NK-92 (cell line): ENCODE results near the gene ITPKB.
"Not testable (repeated sequence)": the region's sequence is repeated elsewhere in the genome, so short reads cannot be mapped to it uniquely, and the experiment has no call there.

Experiments used
- DNase-seq: peaks from one replicate; lab custom pipeline; 2025; ENCODE audit not compliant: unreplicated experiment; lab: John Stamatoyannopoulos, UW

ITPKB gene

DNA sequence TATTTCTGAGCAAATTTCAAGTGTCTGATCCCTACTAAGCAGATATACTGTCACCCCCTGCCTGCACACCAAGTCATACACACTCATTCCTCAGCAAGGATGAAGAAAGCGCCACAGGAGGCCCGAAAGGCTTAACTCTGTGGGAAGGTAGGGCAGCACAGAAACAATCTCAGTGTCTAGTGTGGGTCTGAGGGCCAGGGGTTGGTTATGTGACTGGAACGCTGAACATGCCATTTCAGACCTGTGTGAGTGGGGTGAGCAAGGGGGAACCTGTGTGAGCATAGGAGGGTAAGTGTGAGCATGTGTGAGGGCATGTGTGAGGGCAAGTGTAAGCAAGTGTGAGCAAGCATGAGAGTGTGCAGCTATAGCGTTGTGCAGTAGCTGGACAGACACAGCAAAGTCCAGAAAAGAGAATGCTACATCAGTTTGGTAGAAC lies 6.2 kb downstream of the ITPKB start:
- DNase-seq: no peak

DNA sequence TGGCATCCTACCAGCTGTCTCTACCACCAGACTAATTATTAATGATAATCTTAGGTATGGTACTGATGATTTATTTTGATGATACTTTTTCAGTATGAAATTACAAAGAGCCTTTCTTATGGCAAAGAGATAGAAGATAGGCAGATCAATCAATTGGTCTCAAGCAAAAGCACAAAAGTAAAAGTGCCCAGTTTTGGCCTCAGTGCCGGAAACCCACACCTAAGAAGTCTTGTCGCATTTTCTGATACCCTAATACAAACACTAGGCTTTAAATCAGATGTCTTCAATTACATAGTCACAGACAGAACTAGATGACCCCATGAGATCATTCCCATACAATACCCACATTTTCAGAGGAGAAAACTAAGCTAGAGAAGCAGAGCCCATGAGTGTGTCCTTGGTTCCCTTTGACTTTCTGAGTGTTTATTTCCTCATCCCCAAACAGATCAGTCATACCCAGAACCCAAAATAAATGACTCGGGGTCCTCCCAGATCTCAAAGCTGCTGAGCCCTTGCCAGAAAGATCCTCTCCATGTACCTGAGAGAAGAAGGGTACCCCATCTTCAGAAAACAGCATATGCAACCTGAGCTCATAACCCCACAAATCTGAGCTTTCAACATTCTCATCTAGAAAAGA lies 7.7 kb downstream of the ITPKB start:
- DNase-seq: no peak

DNA sequence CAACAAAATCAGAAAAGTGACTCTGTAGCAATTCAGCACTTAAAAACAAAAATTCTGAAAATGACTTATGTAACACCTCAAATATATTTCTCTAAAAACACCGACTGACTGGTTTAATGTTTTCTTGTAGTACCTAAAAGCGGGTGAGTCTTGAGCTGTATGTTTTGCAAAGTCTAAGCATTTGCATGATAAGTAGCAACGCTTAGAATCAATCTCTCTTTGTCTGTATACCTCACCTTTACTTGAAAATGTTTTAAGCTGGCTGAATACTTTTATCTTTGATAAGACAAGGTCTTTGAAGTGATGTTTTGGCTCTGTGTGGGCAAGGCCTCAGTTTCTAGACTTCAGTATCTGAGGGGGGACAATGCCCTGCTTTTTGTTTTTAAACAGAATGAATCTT lies 8.2 kb downstream of the ITPKB start:
- no peak for DNase-seq

DNA sequence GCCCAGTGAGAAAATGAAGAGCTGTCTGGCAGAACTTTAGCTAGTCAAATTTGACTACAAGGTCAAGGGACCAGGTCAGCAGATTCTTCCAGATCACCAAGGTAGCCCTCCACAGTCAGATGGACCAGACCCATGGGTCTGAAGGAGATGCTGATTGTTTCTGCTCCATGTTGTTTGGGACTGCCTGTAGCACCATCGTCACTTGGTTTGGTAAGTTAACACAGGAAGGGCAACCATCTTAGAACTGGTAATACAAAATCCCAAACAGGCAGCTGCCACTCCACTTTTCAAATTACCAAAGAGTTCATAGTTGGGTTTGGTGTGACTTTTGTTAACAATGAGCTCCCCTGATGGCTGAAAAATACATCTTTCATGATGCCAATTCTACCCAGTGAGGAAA lies 9.0 kb downstream of the ITPKB start:
- no peak for DNase-seq

DNA sequence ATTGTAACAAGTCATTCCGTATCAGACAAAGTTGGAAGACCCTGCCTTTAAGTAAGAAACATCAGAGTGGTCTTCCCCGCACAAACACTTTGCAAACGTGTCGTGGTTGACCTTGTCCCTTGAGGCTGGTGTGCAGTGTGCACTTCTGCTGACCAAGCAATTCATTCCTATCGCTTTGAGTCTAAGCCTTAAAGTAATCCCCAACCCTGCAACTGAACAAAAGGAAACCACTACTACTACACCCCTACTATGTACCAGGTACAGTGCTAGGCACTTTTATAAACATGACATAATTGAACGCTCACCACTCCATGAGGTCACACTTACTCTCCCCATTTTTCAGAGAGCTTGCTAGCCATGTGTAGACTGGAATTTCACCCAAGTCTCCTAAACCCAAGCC lies 10.6 kb downstream of the ITPKB start:
- DNase-seq: no peak

DNA sequence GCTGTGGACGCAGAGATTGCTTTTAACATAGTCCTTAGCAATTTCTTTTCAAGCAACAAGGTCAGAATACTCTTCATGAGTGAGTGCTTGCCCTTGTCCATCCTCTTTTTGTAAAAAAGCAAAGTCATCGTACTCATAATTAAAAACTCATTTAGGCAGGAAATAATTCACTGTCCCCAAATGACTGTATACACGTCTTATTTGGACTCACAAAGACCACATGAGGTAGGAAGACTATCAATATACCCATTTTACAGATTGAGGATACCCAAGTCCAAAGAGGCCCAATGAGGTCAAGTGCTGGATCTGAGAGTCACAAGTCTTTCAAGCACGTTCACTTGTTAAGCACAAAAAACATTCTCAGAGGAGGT lies 13.2 kb downstream of the ITPKB start:
- DNase-seq: no peak

DNA sequence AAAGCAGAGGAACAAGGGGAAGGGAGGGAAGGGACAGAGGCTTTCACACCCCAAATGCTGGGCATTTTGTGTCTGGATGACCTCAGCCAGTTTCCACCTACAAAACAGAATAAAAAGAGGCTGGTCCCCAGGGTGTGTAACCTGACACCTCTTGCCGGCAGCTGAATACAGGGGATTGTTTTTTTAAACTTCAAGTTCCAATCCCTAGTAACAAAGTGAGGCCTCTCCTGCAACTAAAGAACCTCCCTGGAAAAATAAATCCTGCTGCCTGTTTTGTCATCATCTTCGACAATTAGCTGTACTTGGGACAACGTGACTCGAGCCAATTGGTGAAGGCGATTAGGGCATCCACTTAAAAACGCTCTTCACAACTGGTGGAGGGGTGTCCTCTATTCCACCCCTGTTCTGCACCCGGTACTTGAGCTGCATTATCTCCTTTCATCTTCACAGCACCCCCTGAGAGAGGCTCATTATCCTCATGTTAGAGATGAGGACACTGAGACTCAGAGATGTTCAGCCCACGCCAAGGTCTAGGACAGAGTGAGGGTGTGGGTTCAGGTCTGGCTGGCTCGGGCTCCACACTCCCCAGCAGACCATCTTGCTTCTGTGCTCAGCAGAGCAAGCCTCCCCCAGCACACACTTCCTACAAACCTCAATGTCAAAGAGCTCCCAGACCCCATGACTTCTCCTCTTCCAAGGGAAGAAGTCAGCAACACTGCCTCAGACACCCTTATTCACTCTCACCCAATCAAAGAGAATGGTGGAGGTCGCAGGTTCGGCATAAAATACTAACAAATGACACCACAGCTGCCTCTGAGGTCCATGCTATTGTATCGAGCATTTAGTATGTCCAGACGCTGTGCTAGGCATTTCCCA lies 15.2 kb downstream of the ITPKB start:
- no peak for DNase-seq

DNA sequence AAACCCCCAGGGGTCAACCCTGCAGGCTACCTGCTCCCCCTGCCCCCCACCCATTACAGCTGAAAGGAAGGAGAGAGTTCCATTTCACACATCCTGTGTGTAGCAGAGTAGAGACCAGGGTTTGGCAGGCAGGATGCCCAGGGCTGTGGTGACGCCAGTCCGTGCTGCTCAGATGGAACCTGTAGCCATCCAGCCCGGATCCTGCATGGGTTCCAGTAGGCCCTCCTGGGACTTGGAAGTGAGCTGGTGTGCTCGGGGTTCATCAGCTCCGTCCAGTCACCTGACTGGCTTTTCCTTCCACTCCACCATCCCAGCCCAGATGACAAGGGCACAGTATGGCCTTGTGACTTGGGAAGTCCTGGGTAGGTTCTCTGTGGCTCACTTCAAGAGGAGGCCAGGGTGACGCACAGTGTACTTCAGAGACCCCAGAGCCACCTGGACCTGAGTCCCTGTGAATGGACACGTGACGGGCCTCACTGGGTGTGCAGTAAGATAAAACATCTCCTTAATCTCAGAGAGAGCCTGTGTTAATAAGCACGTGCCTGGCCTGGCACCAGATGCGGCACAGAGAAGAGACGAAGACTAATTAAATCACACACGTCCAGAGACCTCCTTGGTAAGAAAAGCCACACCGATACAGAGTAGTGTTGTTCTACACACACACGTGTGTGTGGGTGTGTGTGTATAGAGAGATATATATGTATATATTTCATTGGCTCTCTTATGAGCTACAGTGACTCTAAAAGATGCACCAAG lies 16.0 kb downstream of the ITPKB start:
- no peak for DNase-seq

DNA sequence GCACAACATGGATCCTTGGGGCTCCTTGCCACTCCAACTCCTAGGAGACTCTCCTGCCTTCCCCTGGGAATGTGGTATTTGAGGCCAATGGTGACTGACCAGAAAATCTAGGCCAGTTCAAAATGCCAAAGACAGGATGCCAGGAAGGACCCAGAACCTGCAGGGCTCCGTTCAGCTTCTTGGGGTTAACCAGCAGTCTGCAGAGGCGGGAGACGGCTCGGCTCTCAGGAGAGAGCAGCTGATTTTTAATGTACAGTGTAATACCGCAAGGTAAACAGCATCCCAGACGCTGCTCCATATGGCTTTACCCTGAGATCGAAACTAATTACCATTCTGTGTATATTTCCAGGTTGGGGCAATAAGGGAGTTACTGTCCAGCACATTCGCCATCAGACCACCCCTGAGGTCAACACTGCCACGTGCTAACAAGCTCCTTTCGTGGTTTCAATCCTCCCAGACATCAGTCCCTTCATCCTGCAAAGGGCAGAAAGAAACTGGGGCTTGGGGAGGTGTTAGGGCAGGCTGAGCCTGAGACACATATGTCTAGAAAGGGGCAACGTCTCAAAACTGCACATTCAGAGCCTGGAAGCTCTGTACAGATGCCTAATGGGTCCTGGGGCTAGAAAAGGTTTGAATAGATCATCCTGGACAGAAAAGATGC lies 16.7 kb downstream of the ITPKB start:
- no peak for DNase-seq

DNA sequence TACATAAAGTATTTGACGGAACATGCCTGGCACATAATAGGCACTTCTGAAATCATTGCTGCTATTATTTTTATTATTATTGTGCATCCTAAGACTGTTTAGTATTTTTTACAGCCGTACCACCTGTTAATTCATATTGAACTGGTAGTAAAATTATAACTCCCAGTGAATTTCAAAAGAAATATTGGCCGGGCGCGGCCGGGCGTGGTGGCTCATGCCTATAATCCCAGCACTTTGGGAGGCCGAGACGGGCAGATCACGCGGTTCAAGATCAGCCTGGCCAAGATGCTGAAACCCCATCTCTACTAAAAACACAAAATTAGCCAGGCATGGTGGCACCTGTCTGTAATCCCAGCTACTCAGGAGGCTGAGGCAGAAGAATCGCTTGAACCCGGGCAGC lies 18.5 kb downstream of the ITPKB start:
- not testable (repeated sequence) for DNase-seq

DNA sequence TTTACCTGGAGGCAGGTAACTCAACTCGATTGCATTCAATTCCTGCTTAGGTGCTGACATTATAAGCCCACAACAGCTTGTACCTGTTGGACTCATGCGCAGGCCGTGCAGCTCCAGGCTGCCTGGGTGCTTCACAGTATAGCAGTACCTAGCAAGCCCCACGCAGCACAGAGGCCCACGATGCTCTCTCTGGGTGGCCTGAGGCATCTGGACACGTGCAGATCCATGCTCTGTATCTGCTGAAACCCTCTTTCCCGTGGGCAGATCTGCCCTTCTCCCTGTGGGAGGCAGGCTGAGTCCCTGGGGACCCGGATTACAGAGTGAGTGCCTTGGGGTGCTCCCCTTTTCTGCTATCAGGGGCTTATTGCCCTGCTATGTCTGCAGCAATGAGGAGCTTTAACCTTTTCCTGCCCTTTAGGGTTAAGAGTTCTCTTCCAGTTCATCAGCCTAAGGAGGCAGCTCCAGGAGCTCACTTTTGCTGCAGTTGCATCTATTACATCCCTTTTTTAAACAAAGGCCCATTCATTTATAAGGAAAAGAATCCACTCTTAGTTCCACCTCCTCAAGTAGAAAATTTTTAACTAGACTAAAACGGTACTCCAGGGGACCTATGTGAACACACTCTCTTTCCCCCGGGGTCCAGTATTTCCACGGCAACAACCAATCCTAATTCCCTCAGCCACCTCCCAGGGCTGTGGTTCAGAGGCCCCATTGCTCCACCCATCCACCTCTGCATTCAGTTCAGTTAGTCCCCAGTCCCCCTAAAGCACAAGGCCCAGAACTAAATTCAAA lies 19.3 kb downstream of the ITPKB start:
- DNase-seq: no peak

DNA sequence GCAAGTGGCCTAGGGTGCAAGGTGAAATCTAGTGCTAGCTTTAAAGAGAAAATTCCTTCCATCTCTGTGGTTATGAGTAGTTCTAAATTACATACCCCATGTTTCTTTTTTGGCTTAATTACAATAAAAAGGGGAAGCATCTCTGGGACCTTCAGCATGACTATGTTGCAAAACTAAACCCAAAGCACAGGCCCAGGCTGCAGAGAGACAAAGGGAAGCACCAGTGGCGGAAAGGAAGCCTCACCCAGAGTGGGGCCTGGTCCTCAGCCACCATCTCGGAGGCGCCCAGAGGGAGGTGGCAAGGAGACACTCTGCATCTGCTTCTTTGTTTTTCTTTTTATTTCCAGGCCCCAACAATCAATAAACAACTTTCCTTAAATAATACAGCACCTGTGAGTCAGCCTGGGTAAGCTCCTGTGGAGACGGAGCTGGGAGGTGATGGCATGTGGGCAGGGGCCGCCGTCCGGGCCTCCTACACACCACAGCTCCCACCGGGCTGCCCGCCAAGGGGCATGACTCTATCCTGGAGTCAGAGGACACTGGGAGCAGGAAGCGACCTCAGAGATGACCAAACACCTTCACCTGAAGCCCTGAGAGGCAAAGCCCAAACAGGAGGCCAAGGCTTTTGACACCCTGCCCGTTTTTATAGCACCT lies 21.7 kb downstream of the ITPKB start:
- DNase-seq: no peak

DNA sequence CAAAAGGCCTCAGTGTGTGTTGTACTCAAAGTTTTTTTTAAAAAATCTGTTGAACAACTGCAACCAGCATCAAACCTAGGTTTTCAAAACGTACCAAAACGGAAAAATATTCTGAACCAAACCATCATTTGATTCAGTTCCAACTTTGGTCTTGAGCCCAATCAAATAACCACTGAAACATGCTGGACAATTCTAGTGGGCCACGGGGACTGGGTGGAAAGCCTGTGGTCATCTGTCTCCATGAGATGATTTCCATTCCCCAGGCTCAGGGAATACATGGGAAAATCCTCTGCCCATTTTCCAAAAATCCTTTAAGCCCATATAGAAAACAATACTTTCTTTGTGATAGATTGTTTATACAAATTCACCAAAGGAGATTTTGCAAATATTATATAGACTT lies 22.5 kb downstream of the ITPKB start:
- no peak for DNase-seq

DNA sequence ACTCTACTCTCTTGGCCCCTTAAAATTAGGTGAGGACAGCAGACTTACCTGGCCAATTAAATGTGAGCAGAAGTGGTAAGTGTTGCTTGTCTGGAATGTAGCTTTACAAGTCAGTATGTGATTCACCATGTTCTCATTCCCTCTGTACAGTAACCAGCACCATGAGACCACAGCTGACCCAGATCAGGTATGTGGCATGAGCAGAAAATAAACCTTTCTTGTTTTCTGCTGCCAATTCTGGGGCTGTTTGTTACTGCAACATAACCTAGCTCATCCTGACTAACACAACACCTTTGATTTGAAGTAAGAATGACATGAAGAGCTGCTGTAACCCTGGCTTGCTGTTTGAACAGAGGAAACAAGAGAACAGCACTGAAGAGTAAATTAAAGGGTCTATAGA lies 24.9 kb downstream of the ITPKB start:
- no peak for DNase-seq

DNA sequence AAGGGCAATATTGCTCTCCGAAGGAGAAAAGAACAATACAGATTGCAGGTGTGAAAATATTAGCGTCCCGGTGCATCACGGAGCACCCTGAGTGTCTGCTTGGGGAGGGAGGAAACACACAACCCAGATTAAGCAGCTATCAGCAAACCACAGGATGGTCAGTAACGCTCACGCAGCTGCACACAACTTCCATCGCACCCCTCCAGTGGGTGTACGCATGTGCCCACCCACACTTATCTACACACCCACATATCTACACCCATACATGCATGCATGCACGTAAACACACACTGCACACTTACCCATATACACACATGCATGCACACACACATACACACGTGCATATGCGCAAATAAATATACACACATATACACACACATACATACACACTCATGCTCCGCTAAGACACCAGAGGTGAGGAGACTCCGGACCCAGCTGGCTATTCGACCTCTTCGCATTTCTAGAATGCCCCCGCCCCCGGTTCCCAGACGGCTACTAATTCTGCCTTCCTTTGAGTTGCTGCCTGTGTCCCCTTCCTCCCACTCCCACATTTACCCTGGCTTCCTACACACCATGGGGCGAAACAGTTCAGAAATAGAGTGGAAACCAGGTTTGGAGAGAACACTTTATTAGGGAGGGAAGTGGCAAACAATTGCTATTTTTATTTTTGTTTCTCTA lies 26.2 kb downstream of the ITPKB start:
- DNase-seq: no peak

DNA sequence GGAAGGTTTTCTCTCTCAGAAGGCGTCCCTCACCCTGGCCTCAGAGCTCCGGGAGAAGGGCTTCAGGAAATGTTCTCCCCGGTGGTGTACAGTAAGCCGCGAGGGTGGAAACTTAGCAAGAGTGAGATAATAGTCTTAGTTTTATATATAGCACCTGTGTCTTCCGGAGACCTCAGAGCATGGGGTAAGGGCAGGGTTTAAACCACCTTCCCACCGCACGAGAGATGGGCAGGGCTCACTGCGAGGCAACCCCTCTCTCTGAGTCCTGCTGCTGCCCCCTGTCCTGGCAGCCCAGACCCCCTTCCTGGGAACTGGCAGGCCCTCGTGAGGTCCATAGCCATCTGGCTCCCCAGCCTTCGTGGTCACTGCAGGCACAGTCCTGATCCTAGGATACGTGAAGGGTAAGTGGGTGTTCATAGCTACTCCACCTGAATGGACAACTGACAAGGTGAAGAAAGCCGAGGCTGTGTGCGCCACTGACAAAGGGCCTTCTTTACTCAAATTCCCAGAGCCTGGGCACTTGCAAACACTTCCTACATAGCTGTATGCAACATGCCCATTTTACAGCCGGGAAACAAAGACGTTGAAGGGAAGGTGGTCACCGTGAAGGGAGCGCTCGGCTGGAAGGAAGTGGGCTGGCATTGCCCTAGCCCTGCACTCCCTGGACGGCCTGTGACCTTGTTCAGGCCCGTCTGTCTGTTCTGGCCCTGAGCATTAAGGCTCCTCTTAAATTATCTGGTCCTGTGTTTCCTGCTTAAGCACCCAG lies 26.9 kb downstream of the ITPKB start:
- DNase-seq: no peak

DNA sequence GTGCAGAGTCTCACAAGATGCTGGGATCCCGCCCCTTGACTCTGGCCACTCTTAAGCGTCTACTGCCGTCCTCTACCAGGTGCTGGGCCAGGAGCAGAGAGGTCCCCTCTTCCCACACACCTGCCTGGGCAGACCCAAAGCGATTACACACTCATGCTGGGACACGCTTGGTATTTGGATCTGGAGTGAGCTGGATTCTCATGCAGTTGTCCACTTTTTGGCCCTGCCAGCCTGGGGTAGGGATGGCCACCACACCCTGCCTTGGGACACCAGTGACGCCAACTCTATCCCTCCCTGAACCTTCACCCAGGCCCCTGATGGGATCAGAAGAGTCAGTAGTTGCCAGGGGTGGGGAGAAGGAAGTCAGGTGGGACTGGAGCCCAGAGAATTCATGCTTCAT lies 28.6 kb downstream of the ITPKB start:
- no peak for DNase-seq

DNA sequence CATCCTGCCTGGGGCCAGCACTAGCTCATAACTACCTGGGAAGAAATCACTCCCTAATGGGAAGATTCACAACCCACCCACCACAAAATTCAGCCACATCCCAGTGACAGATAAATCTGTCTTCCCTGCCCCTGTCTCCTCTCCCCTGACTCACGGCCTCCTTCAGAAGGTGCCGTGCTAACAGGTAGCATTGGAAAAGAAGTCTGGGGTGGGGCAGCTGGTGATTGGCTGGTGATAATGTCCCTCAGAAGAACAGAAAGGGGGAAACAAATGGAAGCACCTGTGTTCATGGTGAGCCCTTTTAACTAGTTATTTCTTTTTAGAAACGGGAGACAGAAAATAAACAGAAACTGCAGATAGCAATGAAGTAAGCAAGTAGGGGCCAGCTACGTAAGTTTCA lies 29.1 kb downstream of the ITPKB start:
- no peak for DNase-seq

DNA sequence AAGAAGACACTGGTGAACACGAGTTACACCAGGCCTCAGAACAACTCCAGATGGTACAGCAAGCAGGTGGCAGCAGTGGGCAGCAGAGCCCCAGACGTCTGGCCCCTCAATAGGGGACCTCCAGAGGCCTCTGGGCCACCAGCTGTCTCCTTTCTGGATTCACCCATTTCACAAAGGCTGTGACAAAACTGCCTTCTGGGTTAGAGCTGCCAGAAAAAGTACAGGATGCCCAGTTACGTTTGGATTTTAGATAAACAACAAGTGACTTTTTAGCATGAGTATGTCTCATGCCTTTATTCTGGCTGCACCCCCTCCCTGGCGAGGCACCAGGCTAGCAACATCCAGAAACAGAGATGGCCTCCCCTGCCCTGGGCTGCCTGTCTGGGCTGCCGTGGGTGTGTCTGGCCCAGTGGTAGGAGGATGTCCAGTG lies 30.1 kb downstream of the ITPKB start:
- DNase-seq: no peak
